LHCN-M2 (cell line): ENCODE measurements around the gene ATP5F1B. TPM values are rescaled to one million over a fixed set of nuclear protein-coding genes. Genes with fewer than 3 reads are reported as not detected.
"Not testable (repeated sequence)": the region's sequence is repeated elsewhere in the genome, so short reads cannot be mapped to it uniquely, and the experiment has no call there.

Experiments
- DNase-seq: peaks from one replicate; pipeline ENCODE4 v3.0.0-alpha.2; 2012; ENCODE audit warnings: low read depth
- total RNA-seq: library from RNA; depleted of rRNA; stranded (reverse); fragments of >200 nt; gene quantifications from 2 replicates; pipeline ENCODE4 v1.2.3, GENCODE V29; 2014

ATP5F1B gene
- total RNA-seq, 1 experiment from 2014 or later: 670 TPM

DNA sequence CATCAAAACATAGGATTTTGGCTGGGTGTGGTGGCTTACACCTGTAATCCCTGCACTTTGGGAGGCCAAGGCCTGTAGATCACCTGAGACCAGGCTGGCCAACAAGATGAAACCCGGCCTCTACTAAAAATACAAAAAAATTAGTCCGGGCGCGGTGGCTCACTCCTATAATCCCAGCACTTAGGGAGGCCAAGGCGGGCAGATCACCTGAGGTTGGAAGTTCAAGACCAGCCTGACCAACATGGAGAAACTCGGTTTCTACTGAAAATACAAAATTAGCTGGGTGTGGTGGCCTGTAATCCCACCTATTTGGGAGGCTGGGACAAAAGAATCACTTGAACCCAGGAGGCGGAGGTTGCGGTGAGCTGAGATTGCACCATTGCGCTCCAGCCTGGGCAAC lies 2.2 kb upstream of the ATP5F1B start:
- not testable (repeated sequence) for DNase-seq

DNA sequence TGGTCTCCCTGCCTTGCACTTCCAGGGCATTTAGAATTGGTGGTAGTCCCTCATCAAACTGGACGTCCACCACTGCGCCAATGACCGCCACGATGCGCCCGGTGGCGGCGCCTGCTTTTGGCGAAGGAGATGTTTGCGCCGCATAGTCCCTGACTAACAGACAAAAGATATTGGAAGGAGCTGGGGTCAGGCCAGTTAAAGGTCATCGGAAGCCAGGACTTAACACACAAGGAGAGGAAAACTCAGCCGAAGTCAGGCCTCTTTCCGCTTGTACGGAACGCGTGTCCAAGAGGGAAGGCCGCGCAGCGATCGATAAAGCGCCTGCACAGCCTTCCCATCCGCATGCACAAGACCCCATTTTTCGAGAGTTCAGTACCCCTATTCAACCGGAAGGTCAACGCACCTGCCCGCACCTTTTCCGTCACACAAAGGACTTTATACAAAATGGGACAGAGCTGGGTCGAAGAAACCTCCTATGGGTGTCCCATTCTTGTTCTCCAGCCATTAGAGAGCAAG lies 525 bp downstream of the ATP5F1B start:
- peak; percentile 27 for DNase-seq

DNA sequence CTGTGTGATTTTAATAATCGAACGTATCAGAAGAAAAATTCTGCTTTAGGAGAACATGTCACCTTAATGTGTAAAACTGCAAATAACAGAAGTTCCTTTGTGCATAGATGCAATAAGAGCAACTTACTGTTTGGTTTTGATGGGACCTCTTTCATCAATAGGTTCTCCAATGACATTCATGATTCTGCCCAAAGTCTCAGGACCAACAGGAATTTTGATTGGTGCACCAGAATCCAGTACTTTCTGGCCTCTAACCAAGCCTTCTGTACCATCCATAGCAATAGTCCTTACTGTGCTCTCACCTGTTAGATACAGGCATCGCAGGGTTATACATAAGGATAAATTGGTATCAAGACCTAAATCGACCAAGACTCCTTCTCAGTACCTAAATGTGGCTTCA lies 1.1 kb downstream of the ATP5F1B start:
- peak; percentile 25 for DNase-seq

DNA sequence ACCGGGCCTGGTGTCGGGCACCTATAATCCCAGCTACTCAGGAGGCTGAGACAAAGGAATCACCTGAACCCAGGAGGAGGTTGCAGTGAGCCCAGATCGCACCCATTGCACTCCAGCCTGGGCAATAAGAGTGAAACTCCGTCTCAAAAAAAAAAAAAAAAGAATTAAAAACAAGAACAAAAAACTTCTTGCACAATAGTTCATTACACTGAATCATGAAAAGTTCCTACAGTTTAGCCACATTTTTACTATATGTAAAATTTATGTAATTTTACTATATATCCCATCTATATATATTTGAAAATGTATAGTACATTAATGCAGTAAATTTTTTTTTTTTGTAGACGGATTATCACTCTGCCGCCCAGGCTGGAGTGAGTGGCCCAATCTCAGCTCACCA lies 4.6 kb downstream of the ATP5F1B start:
- no peak for DNase-seq

DNA sequence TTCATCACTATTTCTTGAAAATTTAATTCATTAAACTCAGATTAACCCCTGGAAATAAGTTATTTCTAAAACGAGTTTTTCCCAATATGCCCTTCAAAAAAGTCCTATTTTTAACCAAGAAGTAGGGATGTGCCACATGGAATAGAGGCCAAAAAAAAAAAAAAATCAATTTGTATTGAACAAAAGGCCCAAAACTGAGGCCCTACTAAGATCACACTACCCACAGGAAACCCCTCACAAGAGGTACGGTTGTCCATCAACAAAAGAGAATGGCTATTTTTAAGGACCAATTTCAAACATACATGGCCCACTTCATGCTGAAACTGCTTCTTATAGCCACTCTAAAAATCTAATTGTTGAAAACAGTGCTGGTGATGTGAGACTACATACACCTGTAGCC lies 8.2 kb downstream of the ATP5F1B start:
- DNase-seq: no peak

DNA sequence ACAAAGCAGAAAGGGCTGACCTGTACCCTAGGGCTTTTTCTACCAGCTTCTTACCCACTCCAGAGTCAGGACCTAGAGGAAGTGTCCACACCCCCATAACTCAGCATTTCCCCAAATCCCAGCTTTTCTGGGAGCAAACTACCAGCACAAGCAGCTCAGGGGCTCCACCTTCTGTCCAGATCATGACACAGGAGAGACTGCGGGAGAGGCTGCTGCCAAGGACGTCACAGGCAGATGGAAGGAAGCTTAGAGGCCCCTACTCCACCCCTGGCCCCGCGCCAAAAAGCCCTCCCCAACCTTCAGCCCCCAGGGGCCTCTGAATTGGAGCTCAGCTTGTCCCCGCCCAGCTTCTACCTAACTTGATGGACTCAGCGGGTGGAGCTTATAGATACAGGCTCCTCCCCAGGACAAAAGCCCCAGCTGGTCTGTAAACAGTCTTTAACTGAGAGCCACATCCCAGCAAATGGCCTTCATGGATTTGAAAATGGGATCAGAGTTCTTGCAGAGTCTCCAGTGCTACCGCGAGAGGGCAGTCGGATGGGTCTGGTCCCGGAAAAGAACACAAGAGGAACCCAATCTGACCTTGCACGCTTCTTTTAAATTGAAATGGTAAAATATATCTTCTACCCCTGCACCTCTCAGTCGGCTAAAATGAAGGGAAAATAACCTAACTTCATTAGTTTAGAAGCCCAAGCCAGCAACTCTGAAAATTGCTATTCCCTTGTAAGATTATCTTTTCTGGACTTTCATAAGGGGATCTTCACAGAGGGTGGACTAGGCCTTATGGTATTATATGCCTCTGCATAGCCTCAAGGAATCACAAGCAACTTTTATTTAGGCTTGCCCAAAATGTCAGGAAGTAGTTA lies 8.9 kb downstream of the ATP5F1B start:
- DNase-seq: peak; percentile 100

DNA sequence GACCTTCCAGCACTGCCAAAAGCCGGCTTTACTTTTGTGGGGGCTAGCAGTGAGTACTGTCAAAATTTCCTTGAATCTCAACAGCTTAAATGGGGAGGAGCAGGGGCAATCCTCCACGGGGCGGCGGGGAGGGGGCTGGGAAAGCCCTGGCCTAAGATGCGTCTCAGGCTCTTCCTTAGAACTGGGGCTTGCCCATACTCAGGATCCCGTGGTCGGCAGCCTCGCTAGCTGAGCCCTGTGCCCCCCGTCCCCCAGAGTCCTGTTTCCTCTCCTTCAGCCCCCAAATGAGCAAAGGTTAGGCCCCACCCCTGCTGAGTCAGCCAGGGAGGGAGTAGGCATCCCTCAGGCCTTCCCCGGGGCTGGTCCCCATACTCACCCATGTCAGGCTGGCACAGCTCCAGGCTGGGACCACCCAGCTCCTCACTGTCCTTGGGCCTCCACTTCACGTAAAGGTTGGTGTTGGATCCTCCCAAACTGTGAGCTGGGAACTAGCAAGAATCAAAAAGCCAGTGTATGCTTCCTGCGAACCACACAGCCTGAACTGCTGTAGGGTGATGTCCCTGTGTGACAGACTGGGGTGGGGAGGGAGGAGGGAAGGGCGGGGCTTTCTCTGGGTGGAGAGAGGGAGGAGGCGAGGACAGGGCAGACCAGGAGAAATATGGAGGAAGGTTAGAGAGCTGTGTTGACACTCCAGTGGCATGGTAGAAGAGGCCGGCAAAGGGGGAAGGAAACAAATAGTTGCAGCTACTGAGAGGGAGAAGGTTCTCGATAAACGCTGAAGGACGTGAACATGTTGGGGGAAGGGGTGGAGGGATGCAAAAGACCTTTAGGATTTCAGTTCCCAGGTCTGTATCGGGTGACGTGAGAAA lies 9.7 kb downstream of the ATP5F1B start:
- DNase-seq: peak; percentile 79

DNA sequence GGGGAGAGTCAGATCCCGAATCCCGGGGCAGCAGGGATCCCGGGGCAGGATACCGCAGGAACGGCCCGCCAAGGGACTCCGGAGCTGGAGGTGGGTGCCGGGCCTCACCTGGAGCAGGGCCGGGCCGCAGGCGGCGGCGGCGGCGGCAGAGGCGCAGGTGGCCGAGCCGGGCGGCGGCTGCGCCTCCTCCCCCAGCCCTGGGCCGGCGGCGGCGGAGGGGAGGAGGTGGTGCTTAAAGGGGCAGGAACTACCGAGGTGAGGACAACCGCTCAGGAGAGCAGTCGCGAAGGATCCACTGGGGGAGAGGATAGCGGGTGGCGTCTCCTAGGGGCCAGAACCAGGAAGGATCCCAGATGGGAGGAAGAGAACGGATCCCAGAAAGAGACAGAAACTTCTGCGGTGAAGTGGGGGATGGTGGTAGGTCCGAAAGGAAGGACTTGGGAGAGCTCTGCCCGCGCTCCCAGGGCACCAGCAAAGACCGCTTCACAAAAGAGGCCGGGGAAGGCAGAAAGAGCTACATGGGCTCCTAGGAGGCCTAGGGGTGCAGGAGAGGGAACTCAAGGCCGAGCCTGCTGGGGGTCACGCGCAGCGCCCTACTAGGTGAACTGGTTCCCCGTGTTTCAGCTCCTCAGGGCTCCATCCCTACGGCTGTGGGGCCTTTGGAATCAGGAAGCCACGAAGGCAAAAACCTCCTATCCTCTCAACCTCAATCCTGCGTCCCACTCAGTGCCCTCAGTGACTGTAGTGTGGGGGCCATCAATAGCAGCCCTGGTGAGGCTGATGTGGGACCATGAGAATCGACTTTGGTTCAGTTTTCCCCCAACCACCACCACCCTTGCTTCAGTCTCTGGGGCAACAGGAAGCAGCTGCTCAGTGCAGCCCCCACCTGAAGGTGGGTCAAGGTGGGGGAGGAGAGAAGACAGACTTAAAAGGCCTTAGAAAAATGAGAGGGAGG lies 10.7 kb downstream of the ATP5F1B start:
- DNase-seq: peak; percentile 83

DNA sequence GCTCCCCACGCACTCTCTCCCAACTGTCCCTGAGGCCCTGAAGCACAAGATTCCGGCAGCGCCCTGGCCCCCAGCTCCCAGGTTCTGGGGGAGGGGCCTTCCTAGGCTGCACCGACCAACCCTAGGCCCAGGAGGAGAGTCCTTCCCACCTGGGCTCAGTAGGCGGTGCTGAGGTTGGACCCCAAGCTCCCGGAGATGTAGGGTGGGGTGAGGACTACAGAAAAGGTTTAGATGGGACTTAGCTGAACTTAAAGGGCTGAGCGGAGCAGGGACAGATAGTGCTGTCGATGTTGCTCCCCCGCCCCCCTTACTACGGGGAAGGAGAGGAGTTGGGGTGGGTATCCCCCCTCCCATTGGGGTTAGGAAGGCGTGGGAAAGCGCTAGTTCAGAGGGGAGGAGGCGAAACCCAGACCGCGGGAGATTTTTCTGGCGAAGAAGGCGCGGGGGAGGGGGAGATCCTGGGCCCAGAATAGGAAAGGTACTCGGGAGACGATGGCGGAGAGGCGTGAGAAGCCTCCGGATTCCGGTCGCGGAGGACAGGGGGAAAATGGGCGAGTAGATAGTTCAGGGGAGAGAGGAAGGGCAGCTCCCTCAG lies 11.4 kb downstream of the ATP5F1B start:
- no peak for DNase-seq

DNA sequence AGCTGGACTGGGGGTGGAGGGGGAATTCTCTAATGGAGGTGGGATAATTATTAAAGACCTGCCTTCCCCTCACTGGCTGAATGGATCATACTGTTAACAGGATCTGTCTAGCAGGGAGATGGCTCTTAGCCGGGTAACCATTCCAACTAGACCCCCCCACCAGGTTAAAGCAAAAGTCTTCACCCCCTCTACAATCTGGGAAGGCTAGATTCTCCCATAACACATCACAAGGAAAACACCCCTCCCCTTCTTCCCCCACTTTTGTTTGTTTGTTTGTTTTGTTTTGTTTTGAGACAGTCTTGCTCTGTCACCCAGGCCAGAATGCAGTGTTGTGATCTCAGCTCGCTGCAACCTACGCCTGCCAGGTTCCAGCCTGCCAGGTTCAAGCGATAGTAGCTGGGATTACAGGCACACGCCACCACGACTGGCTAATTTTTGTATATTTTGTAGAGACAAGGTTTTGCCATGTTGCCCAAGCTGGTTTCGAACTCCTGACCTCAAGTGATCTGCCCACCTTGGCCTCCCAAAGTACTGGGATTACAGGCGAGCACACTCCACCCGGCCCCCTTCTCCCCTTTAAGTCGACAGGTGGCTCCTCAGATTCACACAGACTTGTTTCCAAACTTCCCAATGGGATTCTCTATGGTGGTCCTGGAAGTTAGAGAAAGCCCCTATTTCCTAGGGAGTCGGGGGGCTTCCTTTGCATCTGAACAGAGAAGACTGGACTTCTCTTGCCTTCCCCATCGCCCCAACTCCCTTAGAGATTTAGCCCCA lies 12.1 kb downstream of the ATP5F1B start:
- no peak for DNase-seq

DNA sequence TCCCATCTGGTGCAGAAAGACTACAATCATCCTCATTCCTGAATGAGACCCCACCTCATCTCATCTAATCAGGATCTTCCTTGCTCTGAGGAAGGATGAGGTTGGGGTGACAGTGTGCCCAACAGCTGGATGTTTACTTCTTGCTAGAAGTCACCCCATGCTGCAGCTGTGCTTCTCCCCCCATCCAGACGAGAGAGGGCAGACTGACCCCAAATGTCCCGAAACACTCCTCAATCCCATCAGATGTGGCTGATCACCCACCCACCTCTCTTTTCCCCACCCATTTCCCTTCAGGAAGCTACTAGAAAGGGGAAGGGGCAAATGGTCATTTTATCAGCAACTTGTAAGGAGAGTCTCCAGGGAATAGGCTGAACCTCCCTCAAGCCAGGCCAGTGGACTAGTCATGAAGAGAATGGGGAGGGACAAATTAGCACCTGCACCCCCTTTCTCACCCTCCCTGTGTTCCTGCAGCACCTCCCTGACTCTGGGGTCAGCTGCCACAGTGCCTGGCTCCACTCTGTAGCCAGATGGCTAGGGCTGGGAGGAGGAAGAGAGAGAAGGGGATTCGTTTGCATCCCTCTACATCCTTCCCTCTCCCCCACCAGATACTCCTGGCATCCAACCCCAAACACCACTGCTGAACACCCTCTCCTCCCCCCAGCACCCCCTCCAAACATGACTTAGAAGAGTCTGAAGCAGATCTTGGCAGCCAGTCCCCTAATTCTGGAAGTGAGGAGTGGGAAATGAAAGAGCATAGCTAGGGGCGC lies 12.9 kb downstream of the ATP5F1B start:
- DNase-seq: no peak

DNA sequence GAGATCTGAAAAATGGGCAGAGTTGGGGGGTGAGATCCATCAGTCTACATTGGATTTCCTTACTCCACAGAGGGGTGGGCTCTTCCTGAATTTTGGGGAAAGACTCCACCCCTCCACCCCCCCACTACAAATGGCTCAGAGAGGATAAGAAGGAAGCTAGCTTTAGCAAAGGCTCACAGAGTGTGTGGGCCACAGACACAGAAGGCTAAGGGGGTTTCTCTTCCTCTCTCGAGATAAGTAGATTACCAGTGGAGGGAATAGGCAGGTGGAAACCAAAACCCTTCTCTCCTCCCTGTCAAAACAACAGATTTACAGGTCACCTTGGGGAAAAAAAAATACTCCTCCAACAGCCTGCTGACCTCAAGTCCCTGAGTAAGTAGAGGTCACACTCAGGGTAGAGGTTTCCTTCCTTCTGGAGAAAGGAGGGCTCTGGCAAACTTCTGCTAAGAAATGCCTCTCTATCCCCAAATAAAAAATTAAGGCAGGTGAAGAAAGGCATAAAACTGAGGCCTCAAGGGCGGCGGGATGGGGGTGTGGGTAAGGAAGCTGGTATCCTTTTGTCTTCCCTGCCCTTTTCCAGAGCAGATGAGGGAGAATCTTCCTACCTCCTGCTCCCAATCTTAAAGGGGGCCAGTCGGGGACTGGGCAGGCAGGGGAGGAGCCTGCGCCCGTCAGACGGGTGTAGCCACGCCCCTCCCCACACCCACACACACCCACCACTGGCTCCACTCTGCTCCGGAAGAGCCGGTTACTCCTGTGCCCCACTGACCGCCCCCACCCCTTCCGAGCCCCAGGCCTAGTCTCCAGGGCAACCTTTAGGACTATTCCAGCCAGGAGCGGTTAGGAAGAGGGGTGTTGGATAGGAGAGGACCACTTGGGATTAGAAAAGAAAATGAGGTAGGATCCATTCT lies 13.7 kb downstream of the ATP5F1B start:
- no peak for DNase-seq

DNA sequence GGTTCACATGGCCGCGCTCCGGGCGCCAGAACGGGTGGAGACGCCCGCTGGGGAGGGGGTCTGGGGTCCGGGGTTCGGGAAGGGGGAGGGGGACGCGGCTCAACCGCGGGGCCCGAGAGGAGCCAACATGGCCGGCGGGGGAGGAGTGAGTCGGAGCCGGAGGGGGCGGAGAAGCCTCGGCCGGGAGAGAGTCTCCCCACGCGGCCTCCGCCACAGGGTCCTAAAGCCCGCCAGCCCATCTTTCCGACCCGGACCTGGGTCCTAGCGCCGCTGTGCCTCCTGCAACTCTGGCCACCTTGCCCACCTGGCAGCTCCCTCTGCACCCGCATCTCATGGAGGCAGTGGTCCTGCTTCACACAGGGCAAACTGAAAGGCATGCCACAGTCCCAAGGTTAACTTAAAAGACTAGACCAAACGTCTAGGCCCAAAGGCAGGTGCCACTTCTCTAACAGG lies 15.6 kb downstream of the ATP5F1B start, which contains the start of gene BAZ2A:
TSS of gene BAZ2A (minus strand) at position 147 of the 453 bp plus-strand sequence. CDS start 12,796 bp downstream, outside the sequence.
- peak; percentile 75 for DNase-seq

DNA sequence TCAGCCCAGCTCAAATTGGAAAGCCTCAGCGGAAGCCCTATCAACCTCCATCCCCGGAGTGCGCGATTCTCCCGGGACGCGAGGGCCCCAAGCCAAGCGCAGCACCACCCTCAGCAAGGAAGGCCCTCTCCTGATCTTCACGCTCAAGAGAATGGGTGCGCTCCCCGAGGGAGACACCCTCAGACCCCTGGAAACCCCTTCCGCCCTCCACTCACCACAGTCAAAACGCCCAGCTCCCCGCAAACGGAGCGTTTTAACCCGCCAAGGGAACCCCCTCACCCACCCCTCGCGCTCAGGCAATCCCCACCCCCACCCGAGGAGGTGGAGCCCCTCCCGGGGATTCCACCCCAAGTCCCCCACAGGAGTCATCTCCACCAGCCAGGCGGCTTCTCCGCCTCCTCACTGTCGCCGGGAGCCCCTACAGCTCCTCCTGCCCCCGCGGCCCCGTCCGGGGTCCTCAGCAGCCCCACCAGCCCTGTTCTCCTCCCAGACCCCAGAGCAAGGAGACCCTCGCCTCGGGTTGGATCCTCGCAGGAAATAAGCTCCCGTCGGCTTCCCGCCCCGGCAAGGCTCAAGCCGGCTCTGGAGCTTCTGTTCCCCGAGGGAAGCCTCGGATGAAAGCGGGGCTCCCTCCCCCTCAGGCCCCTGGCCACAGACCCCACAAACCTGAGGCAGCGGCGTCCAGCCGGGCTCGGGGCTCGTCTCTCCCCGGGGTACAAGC lies 16.2 kb downstream of the ATP5F1B start:
- DNase-seq: no peak

DNA sequence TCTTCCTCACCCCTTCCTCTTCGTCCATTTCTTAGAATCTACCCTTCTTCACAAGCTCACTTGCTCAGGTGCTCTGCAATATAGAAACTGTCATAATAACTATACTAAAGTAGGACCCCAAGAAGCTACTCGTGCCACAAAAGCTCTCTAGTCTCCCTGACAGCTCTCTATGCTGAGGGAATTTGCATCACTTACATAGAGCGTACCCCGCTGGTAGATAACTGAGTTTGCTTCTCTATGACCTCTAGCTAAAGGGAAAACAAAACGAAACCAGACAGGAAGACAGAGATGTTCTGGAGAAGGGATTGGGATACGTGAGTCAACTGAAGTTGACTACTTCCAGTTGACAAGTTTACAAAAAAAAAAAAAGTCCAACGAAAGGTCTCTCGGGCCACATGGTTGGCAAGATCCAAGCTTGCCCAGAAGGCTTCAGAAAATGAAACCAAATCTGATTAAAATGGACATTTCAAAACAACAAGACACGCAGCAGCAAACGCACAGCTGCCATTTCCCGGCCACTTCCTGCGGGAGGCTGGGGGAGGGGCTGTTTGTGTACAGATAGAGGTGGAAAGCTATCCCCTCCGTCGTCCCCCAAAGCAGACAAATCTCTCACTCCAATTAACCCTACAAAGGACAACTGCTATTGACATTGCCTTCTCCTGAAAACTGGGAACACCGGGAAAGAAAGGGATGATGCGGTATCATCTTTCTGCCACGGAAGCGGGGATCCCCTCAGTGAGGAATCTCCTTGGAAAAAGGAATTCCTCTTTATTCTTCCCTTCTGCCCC lies 16.9 kb downstream of the ATP5F1B start:
- peak; percentile 66 for DNase-seq

DNA sequence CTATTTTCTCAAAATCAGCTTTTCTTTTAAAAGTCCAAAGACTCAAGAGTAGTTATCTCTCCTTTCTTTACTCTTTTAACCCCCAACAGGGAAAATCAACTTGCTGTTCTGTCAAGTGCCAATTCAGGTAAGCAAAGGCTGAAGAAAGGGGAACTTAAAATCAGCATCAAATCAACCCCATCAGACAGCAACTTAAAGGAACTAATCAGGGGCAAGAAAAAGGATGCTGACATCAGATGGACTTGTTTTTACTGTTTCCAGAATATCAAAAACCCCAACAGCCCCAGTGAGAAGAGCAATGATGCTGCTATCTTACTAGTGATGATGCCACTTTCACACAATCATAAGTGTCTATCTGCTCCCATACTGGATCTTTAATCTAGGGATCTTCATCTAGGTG lies 19.1 kb downstream of the ATP5F1B start:
- no peak for DNase-seq
